ENCODE data around the gene DDR1.

GRCh38 chr6:30847971-30848436, 36.3 kb upstream of the DDR1 start:
- TF ChIP-seq POLR2AphosphoS5 (IDR thresholded peaks at IDR 0.05), result no peak
- TF ChIP-seq, protein P1, sequence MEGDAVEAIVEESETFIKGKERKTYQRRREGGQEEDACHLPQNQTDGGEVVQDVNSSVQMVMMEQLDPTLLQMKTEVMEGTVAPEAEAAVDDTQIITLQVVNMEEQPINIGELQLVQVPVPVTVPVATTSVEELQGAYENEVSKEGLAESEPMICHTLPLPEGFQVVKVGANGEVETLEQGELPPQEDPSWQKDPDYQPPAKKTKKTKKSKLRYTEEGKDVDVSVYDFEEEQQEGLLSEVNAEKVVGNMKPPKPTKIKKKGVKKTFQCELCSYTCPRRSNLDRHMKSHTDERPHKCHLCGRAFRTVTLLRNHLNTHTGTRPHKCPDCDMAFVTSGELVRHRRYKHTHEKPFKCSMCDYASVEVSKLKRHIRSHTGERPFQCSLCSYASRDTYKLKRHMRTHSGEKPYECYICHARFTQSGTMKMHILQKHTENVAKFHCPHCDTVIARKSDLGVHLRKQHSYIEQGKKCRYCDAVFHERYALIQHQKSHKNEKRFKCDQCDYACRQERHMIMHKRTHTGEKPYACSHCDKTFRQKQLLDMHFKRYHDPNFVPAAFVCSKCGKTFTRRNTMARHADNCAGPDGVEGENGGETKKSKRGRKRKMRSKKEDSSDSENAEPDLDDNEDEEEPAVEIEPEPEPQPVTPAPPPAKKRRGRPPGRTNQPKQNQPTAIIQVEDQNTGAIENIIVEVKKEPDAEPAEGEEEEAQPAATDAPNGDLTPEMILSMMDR (IDR thresholded peaks at IDR 0.05), result no peak
